ENCODE results near the gene COL25A1.

- no peak for TF ChIP-seq POLR2A (IDR thresholded peaks at IDR 0.05; ENCODE audit: low read depth, low read length)
- TF ChIP-seq CTCF (IDR thresholded peaks at IDR 0.05; ENCODE audit: extremely low read depth in 1 of 2, insufficient read depth in 1 of 2, low read depth in 1 of 2, low read length in 2 of 2) = peak; percentile 49 to 60
- TF ChIP-seq EZH2 (IDR thresholded peaks at IDR 0.05; ENCODE audit: borderline replicate concordance, low read depth, low read length, severe bottlenecking) = no peak
- TF ChIP-seq POLR2AphosphoS5 (IDR thresholded peaks at IDR 0.05; ENCODE audit: insufficient read depth, low read depth, low read length) = no peak
- no peak for TF ChIP-seq MYC (IDR thresholded peaks at IDR 0.05; ENCODE audit: low read depth, low read length)
- no peak for TF ChIP-seq JUN (IDR thresholded peaks at IDR 0.05; ENCODE audit: borderline replicate concordance, insufficient read depth, insufficient read length, low read depth)
- TF ChIP-seq MAX (IDR thresholded peaks at IDR 0.05; ENCODE audit: insufficient read depth, insufficient read length) = no peak
Measured at GRCh38 chr4:108834835-108835384, 467.5 kb downstream of the COL25A1 start.
